GM18505 (cell line): ENCODE results near the gene OR7G2.

Source experiments
- ATAC-seq: cut with Tn5 transposase; IDR thresholded peaks from one replicate; pipeline ENCODE4 v1.9.1; 2021; ENCODE audit not compliant: unreplicated experiment
- POLR2A ChIP-seq: IDR thresholded peaks from 4 replicates; pipeline ENCODE4 v1.6.1; 2011; ENCODE audit warnings: borderline replicate concordance; ENCODE audit not compliant: insufficient read depth, insufficient read length; ENCODE audit errors: extremely low read depth

The OR7G2 gene

DNA sequence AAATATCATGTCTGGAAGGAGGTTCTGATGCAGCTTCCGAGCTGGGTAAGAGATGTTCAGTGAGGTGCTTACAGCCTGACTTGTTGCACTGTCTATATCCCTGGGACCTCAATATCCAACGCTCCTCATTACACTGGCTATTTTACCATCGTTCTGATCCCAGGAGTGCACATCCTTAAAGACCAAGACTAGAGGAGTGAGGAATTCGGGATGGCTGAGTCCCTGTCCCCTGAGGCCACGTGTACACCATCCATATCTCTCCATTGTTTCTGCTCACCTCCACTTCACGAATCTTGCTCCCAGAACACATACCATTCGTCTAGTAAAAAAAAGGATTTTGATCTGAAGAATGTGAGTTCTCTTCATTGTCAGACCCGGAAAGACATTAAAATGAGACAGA lies at the start of gene OR7G2:
TSS of gene OR7G2 (minus strand) at position 101 of the 400 bp plus-strand sequence. CDS start 4,232 bp downstream, outside the sequence.
- ATAC-seq: no peak
- no peak for TF ChIP-seq POLR2A

DNA sequence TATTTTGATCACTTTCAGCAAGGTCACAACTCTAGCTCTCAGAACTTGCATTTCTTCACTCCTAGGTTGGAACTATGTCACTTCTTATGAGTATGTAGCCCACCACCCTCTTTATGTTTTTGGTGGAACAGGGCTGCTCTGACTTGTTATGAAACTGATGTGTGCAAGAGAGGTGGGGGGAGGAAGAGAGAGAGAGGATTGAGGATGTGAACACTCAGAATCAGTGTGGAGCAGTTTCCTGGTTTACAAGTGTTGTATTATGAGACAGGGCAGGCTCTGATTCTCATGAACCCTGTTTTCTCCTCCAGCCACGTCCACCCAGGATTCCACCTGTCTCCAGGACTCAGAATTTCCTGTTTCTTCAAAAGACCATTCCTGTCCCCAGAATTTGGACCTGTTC lies 49.0 kb upstream of the OR7G2 start:
- TF ChIP-seq POLR2A: no peak
- ATAC-seq: no peak

- ATAC-seq: no peak
- no peak for TF ChIP-seq POLR2A
Measured at GRCh38 chr19:9155591-9155990, 48.3 kb upstream of the OR7G2 start.

GRCh38 chr19:9151367-9151766 lies 44.1 kb upstream of the OR7G2 start:
- no peak for TF ChIP-seq POLR2A
- no peak for ATAC-seq

GRCh38 chr19:9150650-9151049 lies 43.4 kb upstream of the OR7G2 start:
- no peak for TF ChIP-seq POLR2A
- no peak for ATAC-seq

DNA sequence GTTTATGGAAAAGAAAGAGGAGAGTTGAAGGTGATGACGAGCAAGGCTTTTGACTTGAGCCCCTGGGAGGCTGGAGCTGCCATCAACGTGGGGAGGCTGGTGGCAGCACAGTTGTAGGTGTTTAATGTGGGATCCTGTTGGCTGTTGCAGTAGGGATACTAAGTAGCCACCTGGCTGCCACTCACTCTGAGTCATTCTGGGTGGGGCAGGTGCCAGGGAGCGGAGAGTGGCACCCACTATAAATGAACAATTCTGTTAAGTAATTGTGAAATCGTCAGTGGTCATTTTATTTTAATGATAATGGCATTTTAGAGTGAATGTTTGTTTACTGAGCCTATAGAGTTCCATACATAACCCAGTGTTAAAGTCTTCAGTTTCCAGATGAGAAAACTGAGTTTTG lies 42.7 kb upstream of the OR7G2 start:
- no peak for ATAC-seq
- no peak for TF ChIP-seq POLR2A

- TF ChIP-seq POLR2A: no peak
- ATAC-seq: no peak
Measured at GRCh38 chr19:9148697-9149096, 41.4 kb upstream of the OR7G2 start.

- TF ChIP-seq POLR2A: no peak
- ATAC-seq: no peak
Measured at GRCh38 chr19:9146882-9147281, 39.6 kb upstream of the OR7G2 start.

GRCh38 chr19:9144920-9145319 lies 37.6 kb upstream of the OR7G2 start:
- no peak for ATAC-seq
- TF ChIP-seq POLR2A: no peak

DNA sequence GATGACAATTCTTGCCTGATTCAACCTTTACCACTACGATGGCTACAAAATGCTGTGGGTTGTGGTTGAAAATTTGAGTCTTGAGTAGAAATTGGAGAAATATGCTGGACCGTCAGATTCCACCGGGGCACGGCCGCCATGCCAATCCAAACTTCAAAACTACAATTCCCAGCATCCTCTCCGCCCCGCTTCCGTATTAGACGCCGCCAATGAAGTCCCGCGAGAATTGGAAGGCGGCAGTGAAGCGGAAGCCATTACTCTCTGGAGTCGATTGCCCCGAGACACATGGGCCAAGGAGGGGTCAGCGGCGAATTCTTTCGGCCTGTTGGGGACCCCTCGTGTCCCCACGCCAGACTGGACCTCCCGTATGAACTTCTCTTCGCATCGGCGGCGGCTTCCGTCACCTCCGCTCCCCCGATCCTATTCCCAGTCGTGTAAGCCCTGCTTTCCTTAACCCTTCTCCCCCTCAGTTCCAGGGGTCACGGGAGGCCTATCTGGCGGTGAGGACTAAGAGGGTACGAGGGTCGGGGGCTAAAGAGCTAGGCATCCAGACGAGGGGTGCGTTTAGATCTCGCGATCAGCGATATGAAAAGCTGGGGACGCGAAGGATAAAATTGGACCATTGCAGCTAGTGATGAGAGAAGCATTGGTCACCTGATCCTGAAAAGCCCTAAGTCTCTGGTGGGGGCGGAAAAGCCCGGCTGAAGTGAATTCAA lies 33.0 kb upstream of the OR7G2 start, which contains the start of gene ZNF317:
TSS of gene ZNF317 (plus strand) at position 239 of the 716 bp plus-strand sequence. CDS start 15,620 bp downstream, outside the sequence.
- peak; percentile 87 for ATAC-seq
- peak; percentile 87 for TF ChIP-seq POLR2A

DNA sequence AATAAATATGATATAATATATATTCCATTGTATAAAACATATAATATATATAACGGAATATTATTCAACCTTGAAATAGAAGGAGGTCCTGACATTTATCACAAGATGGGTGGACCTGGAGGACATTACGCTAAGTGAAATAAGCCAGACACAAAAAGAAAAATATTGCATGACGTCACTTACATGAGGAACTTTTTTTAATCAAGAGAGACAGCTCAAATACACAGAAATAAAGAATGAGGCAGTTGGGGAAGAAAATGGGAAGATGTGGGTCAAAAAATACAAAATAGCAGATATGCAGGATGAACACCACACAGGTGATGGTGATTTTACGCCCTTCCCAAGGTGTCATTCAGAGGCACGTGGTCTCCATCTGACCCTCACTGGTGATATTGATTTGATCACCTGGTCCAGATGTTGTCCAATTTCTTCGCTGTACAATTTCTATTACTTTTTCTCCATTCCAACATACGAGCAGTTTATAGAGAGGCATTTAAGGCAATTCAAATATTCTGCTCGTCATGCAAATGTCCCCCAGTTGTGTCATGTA lies 32.4 kb upstream of the OR7G2 start:
- no peak for ATAC-seq
- TF ChIP-seq POLR2A: no peak

DNA sequence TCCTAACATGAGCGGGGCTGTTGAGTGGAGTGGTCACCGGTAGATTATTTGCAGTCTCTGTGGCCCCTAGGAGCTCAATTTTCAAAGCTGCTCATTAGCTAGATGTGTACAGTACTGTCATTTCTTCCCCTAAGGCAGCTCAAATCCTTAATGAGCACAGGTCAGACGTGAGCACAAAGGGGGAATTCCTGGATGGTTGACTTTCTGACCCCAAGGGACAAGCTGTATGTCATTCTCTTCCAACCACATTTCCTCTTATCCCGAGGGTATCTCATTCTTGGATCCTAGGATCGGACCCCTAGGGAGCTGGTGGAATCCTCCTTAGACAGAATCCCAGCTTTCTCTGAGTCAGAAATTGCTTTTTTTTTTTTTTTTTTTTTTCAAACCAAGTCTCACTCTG lies 25.1 kb upstream of the OR7G2 start:
- no peak for TF ChIP-seq POLR2A
- ATAC-seq: no peak

DNA sequence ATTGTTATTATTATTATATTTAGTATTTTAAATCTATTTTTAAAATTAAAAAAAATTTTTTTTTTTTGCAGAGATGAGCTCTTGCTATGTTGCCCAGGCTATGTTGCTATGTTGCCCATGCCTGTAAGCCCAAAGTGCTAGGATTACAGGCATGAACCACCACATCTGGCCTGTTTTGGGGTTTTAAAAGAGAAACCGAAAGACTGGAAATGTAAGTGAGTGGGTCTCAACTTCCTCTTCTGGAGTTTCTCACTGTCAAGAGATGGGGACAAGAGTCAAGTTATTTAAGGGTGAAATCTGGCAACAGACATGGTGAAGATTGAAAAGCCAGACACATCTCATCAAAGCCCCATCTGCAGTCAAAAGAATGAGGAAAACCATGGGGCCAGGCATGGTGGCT lies 23.7 kb upstream of the OR7G2 start:
- ATAC-seq: no peak
- TF ChIP-seq POLR2A: no peak

GRCh38 chr19:9128171-9128570 lies 20.9 kb upstream of the OR7G2 start:
- no peak for TF ChIP-seq POLR2A
- no peak for ATAC-seq
